Activated gamma-delta T cell (primary cell): ENCODE data around the gene NPAP1.
"Not testable (repeated sequence)": the region's sequence is repeated elsewhere in the genome, so short reads cannot be mapped to it uniquely, and the experiment has no call there.

Source experiments
- DNase-seq: peaks from one replicate; lab custom pipeline; 2025; lab: John Stamatoyannopoulos, UW
- total RNA-seq, 2 donors: gene quantifications; one replicate each; lab custom pipeline; 2026; lab: John Stamatoyannopoulos, UW

NPAP1 gene, protein sequence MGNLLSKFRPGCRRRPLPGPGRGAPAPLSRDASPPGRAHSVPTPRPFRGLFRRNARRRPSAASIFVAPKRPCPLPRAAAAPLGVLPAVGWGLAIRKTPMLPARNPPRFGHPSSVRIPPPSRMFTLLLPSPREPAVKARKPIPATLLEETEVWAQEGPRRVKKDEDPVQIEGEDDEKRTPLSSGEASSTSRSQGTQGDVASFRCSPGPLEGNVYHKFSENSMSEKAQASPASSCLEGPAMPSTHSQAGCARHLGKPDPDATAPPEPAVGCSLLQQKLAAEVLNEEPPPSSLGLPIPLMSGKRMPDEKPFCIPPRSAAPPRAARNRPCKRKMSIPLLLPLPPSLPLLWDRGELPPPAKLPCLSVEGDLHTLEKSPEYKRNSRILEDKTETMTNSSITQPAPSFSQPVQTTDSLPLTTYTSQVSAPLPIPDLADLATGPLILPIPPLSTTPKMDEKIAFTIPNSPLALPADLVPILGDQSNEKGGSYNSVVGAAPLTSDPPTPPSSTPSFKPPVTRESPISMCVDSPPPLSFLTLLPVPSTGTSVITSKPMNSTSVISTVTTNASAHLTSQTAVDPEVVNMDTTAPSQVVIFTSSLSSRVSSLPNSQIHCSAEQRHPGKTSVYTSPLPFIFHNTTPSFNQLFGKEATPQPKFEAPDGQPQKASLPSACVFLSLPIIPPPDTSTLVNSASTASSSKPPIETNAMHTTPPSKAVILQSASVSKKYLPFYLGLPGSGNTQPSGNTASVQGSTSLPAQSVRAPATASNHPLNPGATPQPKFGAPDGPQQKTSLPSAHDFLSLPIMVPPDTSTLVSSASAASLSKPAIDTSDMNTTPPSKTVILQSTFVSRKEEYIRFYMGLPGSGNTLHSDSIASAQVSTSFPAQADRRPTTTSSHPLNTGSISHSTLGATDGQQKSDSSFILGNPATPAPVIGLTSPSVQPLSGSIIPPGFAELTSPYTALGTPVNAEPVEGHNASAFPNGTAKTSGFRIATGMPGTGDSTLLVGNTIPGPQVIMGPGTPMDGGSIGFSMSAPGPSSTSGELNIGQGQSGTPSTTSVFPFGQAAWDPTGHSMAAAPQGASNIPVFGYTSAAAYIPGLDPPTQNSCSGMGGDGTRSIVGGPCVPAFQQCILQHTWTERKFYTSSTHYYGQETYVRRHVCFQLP
- 0 to 0.04 reads per million in 2 donors for total RNA-seq

DNA sequence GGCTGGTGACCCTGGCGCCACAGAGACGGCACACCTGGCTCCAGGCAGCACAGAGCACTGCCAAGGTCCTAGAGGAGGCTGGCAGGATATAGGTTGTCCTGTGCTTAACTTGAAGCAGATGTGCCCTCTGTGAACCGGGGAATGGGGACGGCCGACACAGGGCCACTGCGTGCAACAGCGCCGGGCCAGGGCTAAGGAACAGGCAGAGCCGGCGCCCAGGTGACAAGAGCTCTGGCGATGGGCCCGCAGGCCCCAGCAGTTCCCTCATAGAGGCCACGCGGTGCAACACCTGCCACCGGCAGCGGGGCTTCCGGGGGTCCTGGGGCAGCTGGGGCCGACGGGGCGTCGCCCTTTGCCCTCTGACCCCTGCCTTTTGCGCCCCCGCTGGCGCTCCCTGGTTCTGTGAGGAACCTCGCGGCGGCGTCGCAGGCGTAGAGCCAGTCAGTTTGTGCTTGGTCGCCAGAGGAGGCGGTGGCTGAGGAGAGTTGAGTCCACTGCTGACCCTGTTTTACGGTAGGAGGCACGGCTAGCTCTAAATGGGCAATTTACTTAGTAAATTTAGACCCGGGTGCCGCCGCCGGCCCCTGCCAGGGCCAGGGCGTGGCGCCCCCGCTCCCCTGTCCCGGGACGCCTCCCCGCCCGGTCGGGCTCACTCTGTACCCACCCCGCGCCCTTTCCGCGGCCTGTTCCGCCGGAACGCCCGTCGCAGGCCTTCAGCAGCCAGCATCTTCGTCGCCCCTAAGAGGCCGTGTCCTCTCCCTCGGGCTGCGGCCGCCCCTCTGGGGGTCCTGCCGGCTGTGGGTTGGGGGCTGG is at the start of gene NPAP1:
NPAP1 (plus strand) TSS at position 444 of the 813 bp plus-strand sequence; CDS start at position 537, 93 bp downstream.
- no peak for DNase-seq

DNA sequence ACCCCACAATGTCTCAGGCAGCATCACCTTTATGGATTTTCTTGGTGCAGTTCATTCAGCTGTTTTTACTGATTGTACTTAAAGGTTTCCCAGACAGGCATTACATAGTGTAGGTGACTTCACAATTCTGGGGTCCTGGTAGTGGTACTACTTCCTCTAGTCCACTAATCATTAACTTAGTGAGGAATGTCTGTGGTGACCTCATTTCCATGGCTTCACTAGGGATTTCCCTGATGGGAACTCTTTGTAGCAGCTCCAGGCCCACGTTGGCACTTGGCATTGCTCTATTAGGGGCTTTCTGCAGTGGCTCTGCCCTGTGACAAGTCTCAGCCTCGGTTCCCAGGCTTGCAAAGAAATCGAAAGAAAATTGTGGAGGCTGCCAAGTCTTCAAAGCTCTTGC is 48.1 kb upstream of the NPAP1 start:
- no peak for DNase-seq

DNA sequence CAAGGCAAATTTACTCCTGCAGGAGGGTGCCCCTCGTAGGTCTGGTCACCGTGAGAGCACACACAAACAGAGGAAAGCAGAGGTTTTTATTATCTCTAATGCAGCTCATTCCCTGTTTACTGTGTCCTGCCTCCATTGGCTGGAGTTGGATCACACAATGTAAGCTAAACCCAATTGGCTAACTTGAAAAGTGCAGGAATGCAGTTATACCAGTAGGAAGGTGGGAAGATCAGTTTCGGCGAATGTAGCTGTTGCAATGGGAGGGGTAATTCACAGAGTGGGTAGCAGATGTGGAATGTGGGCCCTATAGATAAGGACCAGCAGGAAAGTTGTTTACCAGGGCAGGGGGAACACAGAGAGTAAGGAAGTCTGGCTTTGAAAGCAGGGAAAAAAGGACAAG is 42.5 kb upstream of the NPAP1 start:
- no peak for DNase-seq

- DNase-seq: not testable (repeated sequence)
Observed at GRCh38 chr15:24639412-24639811, 36.2 kb upstream of the NPAP1 start.

DNA sequence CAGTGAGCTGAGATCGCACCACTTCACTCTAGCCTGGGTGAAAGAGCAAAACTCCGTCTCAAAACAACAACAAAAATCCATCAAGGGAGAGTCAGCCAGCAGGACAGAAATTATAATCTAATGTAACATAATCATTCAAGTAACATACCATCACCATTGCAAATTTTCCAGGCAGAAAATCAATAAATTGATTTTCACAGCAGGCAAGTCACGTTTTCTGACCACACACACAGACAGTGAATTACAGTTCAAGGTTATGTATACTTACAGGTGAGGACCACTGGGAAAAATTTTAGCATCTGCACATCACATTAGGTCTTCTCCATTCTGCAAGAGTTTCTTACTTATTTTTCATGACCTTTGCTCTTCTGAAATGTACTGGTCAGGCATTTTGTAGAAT is 29.9 kb upstream of the NPAP1 start:
- DNase-seq: no peak

GRCh38 chr15:24659622-24660021 is 16.0 kb upstream of the NPAP1 start:
- no peak for DNase-seq

- no peak for DNase-seq
Observed at GRCh38 chr15:24662991-24663390, 12.6 kb upstream of the NPAP1 start.

DNA sequence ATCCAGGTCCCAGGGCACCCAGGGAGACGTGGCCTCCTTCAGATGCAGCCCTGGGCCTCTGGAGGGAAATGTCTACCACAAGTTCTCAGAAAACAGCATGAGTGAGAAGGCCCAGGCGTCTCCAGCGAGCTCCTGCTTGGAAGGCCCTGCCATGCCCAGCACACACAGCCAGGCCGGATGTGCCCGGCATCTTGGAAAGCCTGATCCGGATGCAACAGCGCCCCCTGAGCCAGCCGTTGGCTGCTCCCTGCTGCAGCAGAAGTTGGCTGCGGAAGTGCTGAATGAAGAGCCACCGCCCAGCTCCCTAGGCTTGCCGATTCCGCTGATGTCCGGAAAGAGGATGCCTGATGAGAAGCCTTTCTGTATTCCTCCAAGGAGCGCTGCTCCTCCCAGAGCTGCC is 856 bp downstream of the NPAP1 start:
- DNase-seq: no peak

DNA sequence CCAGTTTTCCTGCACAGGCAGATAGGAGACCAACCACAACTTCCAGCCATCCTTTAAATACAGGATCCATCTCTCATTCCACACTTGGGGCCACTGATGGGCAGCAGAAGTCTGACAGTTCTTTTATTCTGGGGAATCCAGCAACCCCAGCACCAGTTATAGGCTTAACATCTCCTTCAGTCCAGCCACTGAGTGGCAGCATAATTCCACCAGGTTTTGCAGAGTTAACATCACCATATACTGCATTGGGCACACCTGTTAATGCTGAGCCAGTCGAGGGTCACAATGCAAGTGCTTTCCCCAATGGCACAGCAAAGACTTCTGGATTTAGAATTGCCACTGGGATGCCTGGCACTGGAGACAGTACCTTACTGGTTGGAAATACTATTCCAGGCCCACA is 2.9 kb downstream of the NPAP1 start:
- no peak for DNase-seq

DNA sequence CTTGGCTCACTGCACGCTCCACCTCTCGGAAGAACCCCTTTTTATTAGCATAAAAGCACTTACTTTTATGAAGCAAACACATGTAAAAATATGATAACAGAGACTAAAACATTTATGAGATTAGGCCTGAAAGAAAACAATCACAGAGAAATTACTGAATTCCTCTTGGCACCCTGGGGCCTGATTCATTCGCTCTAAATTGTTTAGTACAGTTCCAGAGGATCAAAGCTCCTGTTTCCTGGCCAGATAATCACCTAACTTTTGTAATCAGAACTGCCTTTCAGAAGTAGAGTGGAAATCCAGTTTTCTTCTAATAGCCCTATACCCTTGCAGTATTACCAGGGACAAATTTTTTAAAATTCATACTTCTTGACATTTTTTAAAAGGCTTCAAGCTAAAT is 6.4 kb downstream of the NPAP1 start:
- no peak for DNase-seq

GRCh38 chr15:24682905-24683304 is 7.3 kb downstream of the NPAP1 start:
- not testable (repeated sequence) for DNase-seq

GRCh38 chr15:24683736-24684135 is 8.2 kb downstream of the NPAP1 start:
- no peak for DNase-seq

DNA sequence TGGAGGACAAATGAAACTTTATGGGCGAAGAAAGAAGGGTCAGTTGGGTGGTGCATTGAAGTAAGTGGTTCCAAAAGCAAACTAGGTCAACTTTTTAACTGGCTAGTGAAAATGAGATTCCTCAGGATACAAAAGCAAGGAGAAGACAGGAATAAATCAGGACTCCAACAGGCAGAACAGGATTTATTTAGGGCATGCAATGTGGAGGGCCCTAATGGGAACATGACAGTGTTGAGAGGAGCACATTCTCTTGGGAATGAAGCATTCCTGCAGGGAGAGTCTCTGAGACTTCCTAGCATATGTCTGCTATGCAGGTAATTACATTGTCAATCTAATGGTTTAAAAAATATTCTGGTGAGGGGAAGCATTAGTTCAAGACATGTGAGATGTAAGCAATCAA is 8.7 kb downstream of the NPAP1 start:
- no peak for DNase-seq

DNA sequence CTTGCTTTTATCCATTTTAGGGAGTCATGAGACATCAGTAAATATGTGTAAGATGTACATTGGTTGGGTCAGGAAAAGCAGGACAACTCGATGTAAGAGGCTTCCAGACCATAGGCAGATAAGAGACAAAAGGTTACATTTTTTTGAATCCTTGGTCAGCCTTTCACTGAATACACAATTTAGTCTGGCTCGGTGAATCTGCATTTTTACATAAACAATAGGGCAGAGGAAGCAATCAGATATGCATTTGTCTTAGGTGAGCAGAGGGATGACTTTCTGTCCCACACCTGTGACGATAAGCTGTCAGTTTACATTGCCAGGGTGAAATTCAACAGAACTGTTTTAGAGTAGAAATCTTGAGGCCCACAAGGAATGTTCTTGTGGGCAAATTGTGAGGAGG is 20.6 kb downstream of the NPAP1 start:
- DNase-seq: no peak

- DNase-seq: no peak
Observed at GRCh38 chr15:24696842-24697241, 21.3 kb downstream of the NPAP1 start.

DNA sequence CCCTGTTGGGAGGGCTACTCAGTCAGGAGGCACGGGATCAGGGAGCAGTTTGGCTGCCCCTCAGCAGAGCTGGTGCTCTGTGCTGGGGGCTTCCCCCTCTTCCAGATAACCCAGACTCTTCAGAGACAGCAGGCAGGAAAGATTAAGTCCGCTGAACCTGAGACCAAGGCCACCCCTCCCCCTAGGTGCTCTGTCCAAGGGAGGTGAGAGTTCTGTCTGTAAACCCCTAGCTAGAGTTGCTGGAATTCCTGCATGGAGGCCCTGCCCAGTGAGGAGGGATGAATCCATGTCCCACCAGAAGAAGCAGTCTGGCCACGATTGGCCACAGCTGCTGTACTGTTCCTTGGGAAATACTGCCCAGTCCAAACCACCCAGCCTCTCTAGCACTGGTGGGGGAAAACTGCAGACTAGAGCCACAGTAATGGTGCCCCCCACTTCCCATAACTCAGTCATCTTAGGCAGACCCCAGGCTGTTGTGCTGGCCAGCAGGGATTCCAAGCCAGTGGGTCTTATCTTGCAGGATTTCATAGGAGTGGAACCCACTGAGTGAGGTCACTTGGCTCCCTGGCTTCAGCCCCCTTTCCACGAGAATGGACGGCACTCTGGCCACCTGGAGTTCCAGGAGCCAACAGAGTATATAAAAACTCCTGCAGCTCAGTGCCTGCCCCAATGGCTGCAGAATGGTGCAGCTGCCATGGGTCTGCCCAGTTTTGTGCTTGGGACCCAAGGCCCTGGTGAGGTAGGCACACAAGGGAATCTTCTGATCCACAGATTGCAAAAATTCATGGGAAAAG is 42.9 kb downstream of the NPAP1 start:
- DNase-seq: no peak

- no peak for DNase-seq
Observed at GRCh38 chr15:24729760-24730159, 54.2 kb downstream of the NPAP1 start.
